ENCODE data around the gene SPAG8.

DNA sequence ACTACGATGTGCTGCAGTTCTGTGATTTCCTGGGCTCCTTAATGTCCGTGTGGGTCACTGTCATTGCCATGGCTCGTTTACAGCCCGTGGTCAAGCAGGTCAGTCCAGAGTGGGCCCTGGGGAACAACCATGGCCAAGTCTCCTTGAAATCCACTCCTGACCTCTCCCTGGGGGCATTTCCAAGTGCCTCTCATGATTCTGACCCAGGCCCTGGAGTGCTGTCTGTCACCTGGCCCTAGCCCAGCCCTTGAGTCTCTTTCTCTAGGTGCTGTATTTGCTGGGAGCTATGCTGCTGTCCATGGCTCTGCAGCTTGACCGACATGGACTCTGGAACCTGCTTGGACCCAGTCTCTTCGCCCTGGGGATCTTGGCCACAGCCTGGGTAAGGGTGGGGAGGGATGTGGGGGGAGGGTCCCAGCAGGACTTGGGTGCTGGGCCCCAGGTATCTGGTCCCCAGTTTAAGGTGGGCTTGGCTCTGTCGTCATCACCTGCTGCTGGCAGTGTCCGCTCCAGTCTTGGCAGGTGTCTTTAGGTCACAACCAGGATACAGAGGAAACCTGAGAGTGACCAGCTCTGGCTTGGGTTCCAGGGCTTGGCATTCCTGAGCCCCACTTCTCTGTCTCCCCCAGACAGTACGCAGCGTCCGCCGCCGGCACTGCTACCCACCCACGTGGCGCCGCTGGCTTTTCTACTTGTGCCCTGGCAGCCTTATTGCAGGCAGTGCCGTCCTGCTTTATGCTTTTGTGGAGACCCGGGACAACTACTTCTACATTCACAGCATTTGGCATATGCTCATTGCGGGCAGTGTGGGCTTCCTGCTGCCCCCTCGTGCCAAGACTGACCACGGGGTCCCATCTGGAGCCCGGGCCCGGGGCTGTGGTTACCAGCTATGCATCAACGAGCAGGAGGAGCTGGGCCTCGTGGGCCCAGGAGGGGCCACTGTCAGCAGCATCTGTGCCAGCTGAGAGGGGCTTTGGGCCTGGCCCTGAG lies 41.1 kb upstream of the SPAG8 start:
- TF ChIP-seq, protein P1, sequence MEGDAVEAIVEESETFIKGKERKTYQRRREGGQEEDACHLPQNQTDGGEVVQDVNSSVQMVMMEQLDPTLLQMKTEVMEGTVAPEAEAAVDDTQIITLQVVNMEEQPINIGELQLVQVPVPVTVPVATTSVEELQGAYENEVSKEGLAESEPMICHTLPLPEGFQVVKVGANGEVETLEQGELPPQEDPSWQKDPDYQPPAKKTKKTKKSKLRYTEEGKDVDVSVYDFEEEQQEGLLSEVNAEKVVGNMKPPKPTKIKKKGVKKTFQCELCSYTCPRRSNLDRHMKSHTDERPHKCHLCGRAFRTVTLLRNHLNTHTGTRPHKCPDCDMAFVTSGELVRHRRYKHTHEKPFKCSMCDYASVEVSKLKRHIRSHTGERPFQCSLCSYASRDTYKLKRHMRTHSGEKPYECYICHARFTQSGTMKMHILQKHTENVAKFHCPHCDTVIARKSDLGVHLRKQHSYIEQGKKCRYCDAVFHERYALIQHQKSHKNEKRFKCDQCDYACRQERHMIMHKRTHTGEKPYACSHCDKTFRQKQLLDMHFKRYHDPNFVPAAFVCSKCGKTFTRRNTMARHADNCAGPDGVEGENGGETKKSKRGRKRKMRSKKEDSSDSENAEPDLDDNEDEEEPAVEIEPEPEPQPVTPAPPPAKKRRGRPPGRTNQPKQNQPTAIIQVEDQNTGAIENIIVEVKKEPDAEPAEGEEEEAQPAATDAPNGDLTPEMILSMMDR (IDR thresholded peaks at IDR 0.05): no peak
- no peak for TF ChIP-seq POLR2AphosphoS5 (IDR thresholded peaks at IDR 0.05)
